Activated naive CD8-positive, alpha-beta T cell treated with anti-CD3 and anti-CD28 coated beads, Interleukin-2, amount 50 U/mL, for 16 hours (primary cell): Measurements from ENCODE around the gene KCNJ15.

Experiments used
- DNase-seq: peaks from one replicate; pipeline ENCODE4 v3.0.0-alpha.2; 2020; ENCODE audit warnings: low read depth, low spot score

KCNJ15 gene

DNA sequence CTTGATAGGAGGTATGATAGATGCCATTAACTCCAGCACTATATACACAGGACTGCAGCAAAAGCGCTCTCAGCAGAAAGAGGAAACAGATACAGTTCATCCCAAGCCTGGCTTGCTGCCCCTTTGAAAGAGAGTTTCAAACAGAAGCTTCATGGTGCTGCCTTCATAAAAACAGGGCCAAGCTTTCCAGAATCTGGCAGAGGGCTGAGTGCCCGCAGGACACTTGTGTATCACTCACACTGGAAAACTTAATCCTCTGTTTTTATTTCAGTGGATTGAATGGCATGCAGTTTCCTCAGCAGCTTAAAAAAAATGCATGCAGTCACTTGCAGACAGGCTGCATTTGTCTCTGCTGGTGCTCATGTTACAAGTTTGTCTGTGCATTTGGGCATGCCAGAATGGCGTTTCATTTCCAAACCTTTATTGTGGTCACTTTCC is 40.4 kb downstream of the KCNJ15 start:
- no peak for DNase-seq

DNA sequence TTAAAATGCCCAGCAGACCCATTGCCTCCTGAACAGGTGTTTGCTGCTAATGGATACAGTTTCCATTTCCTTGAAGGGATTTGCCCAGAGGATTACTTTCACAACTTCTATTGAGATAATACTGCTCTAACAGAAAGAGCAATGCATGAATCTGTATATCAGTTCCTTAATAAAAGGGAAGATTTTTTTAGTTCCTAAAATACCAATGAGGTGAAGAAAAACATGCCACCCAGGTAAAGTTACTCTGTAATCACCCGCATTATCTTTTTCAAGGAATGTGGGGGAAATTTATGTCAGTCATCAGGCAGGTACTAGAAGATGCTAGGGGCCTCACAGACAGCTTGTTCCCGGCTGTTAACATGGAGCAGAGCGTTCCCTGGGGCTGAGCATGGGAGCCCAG is 41.1 kb downstream of the KCNJ15 start:
- DNase-seq, result no peak

DNA sequence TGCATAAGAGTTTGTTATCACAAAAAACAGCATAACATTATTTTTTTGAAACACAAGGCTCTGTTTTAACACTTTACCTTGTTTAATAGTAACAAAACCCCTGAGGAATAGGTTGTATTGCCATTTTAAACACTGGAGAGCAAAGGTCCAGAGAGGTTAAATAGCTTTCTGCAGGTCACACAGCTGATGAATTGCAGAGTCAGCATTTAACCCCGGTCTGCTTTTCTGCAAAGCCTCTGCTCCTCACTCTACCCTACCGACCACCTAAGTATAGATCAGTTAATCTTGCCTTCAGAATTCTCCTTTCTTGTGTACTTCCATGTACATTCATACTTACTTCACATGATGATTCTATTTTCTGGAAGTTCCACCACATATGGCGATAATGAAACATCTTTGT is 42.0 kb downstream of the KCNJ15 start:
- no peak for DNase-seq

DNA sequence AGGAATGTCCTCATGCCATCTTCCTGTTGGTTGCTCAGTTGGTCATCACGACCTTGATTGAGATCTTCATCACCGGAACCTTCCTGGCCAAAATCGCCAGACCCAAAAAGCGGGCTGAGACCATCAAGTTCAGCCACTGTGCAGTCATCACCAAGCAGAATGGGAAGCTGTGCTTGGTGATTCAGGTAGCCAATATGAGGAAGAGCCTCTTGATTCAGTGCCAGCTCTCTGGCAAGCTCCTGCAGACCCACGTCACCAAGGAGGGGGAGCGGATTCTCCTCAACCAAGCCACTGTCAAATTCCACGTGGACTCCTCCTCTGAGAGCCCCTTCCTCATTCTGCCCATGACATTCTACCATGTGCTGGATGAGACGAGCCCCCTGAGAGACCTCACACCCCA is 42.9 kb downstream of the KCNJ15 start:
- DNase-seq, result no peak

DNA sequence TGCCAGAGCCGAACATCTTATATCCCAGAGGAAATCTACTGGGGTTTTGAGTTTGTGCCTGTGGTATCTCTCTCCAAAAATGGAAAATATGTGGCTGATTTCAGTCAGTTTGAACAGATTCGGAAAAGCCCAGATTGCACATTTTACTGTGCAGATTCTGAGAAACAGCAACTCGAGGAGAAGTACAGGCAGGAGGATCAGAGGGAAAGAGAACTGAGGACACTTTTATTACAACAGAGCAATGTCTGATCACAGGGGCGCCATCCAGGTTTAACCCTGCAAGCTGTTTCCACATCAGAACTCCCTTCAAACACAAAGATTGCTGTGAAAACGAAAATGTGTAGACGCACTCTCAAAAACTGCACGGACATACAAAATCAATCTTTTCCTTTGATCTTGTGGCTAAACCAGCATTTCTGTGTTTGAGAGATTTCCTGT is 43.4 kb downstream of the KCNJ15 start:
- no peak for DNase-seq

DNA sequence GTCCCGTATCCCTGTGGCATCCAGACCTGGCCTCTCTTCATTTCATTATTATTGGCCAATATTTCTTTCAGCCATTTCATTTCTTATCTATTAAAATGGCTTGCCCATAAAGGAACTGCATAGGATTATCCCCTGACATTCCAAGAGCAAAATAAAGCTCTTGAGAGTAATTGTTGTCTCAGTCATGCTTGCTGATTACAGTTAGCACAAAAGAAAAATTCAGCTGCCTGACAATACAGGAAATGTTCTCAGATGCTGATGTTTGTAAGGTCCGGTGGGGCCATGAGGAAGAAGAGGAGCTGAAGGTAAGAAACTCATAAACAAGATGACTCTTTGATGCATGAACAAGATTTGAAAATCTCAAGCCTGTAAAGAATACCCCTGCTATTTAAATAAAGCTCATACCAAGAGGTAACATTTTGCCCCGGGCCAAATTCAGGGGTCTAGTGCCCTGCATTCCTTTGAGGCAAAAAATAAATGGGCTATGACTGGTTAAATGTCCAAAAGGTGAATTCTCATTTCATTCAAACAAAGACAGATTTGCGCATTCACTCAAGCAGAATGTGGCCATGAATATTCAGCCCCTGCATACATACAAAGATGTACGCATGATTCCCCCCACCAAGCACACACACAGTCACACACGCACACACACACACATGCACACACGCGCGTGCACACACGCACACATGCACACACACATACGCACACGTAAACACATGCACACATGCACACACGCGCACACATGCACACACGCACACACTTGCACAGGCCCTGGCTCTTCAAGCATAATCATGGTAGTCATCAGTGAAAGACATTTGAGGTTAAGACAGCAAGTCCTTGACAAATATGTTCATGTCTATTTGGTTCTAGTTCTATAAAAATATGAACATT is 44.8 kb downstream of the KCNJ15 start:
- no peak for DNase-seq

DNA sequence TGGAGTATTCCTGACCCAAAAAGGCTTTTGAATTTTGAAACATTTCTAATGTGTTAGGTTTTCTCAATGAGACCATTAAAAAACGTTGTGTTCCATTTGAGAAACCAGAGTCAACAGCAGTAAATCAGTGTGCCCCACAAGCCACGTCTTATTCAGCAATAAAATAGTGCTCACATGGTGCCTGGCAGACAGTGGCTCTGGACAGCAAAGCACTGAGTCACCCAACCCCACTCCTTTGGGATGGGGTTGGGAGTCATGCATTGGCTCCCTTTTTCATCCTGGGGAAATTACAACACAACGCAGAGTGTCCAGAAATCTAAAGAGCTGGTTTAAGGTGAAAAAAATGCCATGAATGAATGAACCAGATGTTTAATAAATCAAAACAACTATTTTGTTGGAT is 46.5 kb downstream of the KCNJ15 start:
- no peak for DNase-seq

DNA sequence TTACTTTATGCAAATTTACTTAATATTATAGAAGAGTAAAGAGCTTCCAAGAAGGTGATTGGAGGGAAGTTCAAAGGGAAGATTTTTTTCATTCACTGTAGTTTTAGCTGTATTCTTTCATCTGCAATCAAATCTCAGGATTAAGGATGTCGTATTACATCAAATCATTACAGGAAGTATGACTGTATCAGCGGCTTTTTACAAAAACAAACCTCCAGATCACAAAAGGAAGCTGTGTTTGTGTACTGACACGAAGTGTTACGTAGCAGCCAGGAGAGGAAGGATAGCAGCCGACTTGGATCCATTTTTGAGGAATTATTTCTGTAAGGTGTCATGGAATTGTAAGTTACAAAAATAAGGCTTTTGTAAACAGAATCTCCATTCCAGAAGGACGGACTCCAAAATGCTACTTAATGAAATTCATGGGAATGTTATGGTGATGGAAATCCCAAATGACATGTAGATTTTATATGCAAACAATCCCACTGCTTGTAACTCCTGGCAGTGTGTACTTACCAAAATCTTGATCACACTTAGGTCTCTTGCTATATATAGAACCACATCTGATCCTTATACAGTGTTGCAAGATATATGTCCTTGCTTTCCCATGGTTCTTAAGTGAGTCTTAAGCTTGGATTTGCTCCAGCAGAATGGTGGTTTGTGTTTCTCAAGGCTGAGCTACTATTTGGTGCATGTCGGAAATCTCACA is 49.8 kb downstream of the KCNJ15 start:
- no peak for DNase-seq

DNA sequence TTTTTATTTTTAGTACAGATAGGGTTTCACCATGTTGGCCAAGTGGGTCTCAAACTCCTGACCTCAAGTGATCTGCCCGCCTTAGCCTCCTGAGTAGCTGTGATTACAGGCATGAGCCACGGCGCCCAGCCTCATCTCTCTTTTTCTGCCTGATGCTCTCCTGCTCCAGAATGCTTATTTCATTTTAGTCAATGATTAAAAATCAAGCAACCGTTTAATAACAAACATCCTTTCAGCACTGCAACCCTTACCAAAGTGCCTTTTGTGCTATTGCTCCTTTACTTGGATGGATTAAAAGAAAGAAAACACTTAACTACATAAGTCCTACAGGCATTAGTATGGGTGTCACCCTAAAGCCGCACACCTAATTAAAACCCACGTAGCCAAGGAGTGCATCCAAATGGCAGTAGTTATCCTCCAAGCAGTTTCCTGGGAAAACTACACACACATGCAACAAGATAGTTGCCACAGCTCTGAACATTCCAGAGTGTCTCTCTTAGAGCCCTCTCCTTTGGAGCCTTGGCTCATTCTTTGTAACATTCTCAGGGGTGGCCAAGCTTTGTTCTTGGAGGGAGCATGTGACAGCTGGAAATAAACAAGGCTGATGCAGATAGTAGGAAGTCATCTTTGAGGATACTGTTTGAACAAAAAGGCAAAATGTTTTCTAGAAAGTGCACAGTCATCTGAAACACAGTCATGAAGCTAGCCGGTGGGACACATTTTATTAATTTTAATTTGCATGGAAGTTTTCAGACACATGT is 51.2 kb downstream of the KCNJ15 start:
- no peak for DNase-seq

DNA sequence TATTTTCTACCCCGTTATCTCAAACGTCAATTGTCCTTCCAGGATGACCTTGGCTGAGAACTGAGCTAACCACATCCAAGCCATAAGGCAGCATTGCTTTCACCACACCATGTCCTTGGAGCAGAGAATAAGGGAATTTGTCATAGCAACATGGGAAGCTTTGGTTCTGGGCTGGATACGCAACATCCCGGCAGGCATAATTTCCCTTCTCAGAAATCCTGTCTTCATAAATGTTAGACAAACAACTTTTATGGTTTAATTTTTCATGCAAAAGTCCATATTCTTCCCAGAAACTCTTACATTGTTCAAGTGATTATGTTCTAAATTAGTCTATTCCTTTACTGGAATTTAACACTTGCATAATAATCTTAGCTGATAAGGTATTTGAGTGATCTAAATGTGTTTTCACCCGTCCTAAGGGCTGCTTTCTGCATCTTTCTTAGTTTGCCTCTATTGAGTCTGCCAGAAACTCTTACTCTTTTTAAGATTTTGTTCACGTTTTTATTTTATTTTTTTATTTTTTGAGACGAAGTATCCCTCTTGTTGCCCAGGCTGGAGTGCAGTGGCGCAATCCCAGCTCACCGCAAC is 51.8 kb downstream of the KCNJ15 start:
- DNase-seq, result no peak

DNA sequence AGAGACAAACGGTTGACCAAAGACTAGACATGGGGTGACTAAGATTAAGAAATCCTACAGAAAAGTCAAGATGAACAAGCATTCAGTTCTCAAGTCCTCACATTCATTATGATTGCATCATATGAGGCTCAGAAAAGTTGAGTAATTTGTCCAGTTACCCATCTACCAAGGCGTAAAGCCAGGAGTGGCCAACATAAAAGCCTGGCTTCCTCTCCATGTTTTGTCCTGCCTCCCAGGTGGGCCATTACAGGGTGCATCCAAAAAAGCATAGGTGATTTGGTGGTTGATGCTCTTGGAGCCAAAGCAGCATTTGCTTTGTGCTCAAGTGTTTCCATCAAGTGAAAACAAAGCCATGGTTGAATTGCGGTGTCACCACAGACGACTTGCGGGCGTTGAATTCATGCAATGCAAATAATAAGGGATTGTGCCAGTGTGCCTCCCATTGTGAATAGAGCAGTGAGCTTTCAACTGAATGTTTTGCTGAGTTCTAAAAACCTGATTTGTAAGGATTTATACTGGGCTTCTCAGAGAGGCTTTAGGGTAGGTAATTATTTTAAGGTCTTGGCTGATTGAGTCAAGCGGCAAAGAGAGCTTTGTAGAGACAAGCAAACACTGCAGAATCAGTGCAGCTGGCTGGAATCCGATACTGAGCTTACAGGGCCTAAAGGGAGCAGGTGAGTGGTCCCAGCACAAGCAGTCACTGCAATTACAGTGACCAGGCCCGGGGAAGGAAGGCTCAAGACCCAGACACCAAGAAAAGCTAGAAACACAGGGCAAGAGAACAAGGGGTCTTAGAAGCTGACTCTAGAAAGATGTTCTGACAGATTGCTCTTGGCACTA is 54.1 kb downstream of the KCNJ15 start:
- DNase-seq, result no peak

DNA sequence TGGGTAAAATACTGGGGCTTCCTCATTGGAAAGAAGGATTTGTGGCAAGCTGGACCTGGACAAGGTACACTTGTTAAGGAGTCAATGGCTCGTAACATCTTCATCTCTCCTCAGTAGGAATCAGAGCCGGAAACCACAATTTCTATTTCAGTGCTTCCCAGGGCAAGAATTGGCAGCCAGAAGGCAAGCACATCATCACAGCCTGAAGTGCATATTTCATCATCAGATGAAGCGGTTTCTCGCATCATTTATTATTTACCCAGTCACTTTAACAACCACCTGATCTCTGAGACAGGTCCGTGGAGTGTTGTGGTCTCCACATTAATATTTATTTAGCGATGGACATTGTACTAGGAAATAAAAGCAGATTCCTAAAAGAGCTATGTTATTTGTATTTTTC is 55.0 kb downstream of the KCNJ15 start:
- DNase-seq, result no peak

DNA sequence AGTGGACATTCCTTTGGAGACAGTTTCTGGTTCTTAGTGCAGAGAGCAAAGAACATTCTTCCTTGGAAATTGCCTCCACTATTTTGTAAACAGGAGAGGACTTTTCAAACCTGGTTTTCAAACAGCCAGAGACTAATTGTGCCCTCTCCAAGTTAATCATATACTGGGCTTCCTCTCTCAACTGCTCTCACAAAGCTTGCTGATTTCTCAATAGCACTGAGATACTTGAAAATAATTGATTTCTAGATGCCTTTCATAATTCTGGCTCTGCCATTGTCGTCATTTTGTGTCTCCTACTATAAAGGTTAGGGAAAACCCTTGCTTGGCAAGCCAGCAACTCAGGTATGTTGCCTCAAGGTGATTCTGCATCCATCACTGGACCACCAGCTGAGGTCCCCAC is 56.0 kb downstream of the KCNJ15 start:
- DNase-seq, result no peak

DNA sequence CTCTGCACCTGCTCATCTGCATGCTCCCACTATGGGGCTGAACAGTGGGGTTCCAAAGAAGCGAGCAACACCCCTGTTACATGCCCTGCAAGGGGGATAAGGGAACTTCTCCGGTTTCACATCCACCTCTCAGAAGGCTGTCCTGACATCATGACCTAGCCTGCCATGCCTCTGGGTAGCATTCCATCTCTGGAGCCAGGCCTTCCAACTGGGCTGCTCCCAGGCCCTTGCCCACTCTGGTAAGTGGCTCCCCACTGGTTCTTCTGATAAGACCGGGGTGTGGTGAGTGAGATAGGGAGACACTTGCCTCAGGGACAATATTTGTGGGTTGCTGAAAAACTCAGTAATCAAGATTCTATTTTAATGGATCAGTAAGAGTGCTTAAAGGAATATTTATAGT is 57.8 kb downstream of the KCNJ15 start:
- DNase-seq, result no peak

DNA sequence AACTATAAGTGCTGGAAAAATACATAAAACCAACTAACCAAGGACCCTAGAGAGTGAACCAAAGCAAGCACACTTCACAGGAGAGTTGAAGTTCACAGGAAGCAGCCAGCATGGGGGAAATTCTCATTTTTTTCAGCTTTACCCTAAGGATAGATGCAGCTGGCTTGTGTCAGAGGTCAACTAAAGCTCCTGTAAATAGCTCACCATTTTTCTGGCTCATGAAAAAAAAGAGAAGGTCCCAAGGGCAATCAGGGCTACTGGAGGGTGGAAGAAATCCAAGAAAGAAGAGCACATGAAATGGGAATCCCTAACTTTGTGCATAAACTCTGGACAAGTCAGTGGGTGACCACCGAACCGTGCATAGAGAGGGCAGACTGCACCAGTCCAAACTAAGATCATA is 58.3 kb downstream of the KCNJ15 start:
- no peak for DNase-seq

DNA sequence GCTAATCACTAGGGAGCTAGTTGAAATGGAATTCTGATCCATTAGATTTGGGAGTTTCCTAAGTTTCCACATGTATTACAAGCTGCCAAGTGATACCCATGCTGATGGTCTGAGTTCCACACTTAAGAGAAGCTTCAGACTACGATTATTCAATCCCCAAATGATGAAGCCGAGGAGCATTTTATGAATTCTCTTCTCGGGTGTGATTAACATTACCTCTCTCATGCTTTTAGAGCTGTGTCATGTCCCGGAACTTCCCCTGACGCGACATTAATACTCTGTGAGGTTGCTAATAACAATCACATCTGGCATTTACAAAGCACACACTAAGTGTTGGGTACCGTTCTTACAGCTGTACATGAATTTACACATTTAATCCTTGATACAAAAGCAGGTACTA is 63.0 kb downstream of the KCNJ15 start:
- DNase-seq, result no peak

DNA sequence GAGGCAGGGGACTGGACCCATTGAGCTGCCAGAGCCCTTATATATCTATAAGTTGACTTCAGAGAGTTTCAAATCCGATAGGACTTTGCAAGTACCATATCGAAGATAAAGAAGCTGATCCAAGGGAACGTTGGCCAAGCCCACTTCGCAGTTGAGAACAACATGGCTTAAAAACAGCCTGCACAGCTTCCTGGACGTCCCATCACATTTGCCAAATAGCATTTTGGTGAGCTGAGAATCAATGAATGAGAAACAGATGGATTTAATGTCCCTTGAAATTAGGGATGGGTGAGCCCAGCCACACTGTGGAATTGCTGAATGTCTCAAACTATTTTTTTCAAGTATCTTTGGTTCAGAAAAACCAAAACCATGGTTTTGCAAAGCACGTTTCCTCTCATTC is 64.8 kb downstream of the KCNJ15 start:
- no peak for DNase-seq

DNA sequence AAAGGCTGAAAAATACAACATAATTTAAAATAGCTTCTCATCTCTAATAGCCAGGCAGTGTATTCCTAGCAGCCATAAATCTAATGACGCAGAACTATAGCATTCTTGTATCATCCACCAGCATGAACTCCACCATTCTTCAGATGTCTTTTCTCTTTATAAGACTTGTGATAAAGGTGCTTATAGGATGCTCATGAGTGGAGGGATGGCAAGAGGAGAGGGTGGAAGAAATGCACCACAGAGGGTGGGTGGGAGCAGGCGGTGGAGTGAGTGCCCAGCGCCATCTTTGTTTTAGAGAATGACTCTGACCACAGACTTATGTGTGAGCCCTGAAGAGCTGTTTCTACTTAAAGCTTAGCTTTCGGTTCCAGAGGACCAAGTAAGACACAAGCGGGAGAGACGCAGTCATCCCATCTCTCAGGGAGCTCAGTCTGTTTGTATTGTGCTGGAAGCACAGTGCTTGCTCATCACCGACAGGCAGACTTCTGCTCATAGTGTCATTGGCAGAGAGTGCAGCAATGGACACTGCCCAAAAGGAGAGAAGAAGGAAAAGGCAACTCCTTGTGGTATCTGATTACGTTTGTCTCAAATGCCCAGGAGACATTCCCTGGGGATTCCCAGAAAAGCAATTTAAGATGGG is 65.6 kb downstream of the KCNJ15 start:
- no peak for DNase-seq

DNA sequence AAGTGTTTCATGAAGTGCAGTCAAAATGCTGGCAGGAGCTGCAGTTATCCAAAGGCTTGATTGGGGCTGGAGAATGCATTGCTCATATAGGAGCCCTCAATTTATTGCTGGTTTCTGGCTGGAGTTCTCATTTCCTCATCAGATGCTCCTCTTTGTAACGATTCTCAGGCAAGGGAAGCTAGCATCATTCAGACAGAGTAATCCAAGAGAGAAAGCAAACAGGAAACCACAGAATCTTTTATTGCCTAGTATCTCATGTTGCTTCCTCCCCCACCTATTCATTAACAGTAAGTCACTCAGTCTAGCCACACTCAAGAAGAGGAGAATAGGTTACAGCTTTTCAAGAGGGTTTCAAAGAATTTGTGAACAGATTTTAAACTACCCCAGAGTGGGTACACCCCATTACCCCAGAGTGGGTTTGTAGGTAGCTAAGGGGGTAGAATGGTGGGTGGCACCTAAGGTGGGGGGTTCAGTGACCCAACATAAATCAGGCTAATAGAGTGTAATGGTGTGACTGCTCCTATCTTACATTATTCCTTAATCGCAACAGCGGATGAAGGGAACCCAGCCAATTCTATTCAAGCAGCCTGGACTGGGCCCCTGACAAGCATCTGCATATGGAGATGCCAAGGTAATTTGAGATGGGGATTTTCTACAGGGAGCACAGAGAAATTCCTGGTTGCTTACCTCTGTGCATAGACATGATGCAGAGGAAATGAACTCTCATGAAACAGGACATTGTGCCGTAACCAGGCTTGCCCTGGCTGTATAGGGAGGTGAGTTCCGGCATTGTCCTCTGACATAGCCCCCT is 67.1 kb downstream of the KCNJ15 start:
- no peak for DNase-seq

DNA sequence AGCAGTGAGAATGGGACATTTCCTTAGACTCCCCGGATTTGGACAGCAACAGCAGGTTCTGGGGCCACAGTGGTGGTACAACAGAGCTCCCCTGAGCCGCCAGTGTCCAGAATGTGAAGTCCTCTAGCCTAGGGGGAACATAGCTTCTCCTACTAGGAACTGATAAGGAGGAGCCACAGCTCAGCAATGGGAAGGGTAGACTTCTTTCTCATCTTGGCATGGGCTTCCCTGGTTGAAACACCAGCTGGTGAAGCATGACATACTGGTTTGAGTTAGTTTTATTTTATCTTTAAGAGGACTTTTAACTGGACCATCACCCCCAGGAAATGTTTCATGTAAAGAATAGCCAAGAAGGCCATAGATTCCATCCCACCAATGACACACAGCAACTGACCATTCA is 68.4 kb downstream of the KCNJ15 start:
- no peak for DNase-seq
